Measurements from ENCODE around the gene ZNF57. TPM values are rescaled to one million over a fixed set of nuclear protein-coding genes. Genes with fewer than 3 reads are reported as not detected.

Gene ZNF57
- total and polyA plus RNA-seq, 2 of the 13 experiments (the other 11 are each of a cell fraction or from before 2014, with no cell fraction given) = 6.6 to 17.5 TPM

DNA sequence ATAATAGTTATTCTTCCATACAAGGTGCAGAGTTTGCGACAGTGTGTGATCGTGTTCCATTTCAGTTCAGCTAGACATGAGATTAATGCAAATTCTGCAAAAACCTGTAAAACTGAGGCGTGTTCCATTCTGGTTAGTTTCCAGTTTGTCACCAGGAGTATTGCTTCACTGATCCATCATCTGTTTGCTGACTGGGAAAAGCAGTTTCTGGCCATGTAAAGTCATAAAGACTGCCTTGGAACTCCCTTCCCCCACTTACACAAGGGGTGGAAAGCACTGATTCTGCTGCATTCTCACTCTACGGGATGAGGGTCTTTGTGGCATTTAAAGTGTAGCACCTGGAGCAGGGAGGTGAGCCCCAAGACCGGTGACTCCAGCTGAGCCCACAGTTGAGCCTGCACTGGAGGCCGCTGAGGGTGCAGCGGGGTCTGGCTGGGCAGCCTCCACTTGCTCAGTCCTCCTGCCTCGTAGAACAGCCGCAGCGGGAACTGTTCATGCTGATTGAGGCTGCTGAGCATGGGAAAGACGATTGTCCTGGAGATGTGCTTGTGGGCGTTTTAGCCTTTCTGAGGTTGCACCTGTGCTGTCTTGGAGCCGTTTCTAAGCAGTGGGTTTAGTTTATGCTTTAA is 2.0 kb downstream of the ZNF57 start:
- intact Hi-C loops (cut with micrococcal nuclease; ENCODE audit: unreplicated experiment) = loop anchor here (1.0 kb wide), 1 partner anchor 41 kb away; no protein-coding TSS in a partner anchor
- no peaks in the 10 kb centered on the region for H3K27me3 ChIP-seq (ENCODE audit: control insufficient read depth in 1 of 2, insufficient read depth in 2 of 2, low read length in 2 of 2)
- DNase-seq (ENCODE audit: low spot score) (peak; percentile 58), ATAC-seq (no peak), FAIRE-seq (peak; percentile 81)
- H3K4me3 ChIP-seq (replicated peaks in 1 of 3; ENCODE audit: insufficient read depth in 1 of 3, low read depth in 2 of 3, low read length in 3 of 3) = peak overlapping the region; percentile 86 to 98 (median 91)
- H3K36me3 ChIP-seq (replicated peaks in 1 of 2; ENCODE audit: control insufficient read depth in 1 of 2, insufficient read depth in 2 of 2, low read length in 2 of 2) = peaks cover 0 to 2% of the 10 kb centered on the region in 2 experiments; a peak in 1 of 5 replicates
- in situ Hi-C loops (cut with HindIII; ENCODE audit: extremely low pct_ligation_motif_present, low pct_unique_long_range_greater_than_20kb) = no loop called here
- ChIA-PET CTCF (ENCODE audit: low intra/inter-chr PET ratio, low total read pairs) (no interaction called here), POLR2A (interaction anchor here (0.8 to 2.6 kb wide), 4 partner anchors 10 to 48 kb away, joined by 3 to 26 read pairs (median 6); partner anchors contain the start of gene ZNF556)
- peaks cover 45% of the 10 kb centered on the region for H3K4me1 ChIP-seq (ENCODE audit: insufficient read depth, low read length)
- no peak overlapping the region for H2AFZ ChIP-seq (ENCODE audit: low read length)
- 55% methylated on average over 13 of the region's 13 CpGs for WGBS (ENCODE audit: low lambda C conversion rate)
- H3K79me2 ChIP-seq (ENCODE audit: insufficient read depth, low read length) = peaks cover 58% of the 10 kb centered on the region
- peak overlapping the region; percentile 84 for H3K9ac ChIP-seq (ENCODE audit: insufficient read depth, low read depth, low read length)
- no TSS peak for BruUV-seq (replicated peaks)
- peak overlapping the region; percentile 82 for H3K4me2 ChIP-seq (ENCODE audit: low read depth, low read length)
- H4K20me1 ChIP-seq (ENCODE audit: insufficient read depth, low read length) = peaks cover 21% of the 10 kb centered on the region
- peak overlapping the region; percentile 88 for H3K27ac ChIP-seq (ENCODE audit: extremely low read length, insufficient read depth, low read length)
- H3K9me3 ChIP-seq (ENCODE audit: low read length) = no peaks in the 10 kb centered on the region
- TF ChIP-seq, protein P1, sequence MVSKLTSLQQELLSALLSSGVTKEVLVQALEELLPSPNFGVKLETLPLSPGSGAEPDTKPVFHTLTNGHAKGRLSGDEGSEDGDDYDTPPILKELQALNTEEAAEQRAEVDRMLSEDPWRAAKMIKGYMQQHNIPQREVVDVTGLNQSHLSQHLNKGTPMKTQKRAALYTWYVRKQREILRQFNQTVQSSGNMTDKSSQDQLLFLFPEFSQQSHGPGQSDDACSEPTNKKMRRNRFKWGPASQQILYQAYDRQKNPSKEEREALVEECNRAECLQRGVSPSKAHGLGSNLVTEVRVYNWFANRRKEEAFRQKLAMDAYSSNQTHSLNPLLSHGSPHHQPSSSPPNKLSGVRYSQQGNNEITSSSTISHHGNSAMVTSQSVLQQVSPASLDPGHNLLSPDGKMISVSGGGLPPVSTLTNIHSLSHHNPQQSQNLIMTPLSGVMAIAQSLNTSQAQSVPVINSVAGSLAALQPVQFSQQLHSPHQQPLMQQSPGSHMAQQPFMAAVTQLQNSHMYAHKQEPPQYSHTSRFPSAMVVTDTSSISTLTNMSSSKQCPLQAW (CRISPR knock-in tag; IDR thresholded peaks at IDR 0.05) = 0 out of 2 replicates have a peak, but pooled peaks have one; percentile 16
- TF ChIP-seq ARID3A (IDR thresholded peaks at IDR 0.05; ENCODE audit: low read depth, low read length) (no peak), SSRP1 (CRISPR knock-in tag; IDR thresholded peaks at IDR 0.05) (no peak), SATB2 (CRISPR knock-in tag; IDR thresholded peaks at IDR 0.05) (no peak), ZNF318 (CRISPR knock-in tag; IDR thresholded peaks at IDR 0.05) (no peak), GTF2F1 (IDR thresholded peaks at IDR 0.05; ENCODE audit: low read length) (no peak), SOX5 (CRISPR knock-in tag; IDR thresholded peaks at IDR 0.05; ENCODE audit: borderline replicate concordance) (no peak), HMGA1 (CRISPR knock-in tag; conservative IDR thresholded peaks at IDR 0.05) (no peak), ZNF180 (CRISPR knock-in tag; IDR thresholded peaks at IDR 0.05; ENCODE audit: borderline replicate concordance, low read depth) (no peak)
- TF ChIP-seq, protein P2, sequence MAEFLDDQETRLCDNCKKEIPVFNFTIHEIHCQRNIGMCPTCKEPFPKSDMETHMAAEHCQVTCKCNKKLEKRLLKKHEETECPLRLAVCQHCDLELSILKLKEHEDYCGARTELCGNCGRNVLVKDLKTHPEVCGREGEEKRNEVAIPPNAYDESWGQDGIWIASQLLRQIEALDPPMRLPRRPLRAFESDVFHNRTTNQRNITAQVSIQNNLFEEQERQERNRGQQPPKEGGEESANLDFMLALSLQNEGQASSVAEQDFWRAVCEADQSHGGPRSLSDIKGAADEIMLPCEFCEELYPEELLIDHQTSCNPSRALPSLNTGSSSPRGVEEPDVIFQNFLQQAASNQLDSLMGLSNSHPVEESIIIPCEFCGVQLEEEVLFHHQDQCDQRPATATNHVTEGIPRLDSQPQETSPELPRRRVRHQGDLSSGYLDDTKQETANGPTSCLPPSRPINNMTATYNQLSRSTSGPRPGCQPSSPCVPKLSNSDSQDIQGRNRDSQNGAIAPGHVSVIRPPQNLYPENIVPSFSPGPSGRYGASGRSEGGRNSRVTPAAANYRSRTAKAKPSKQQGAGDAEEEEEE (CRISPR knock-in tag; IDR thresholded peaks at IDR 0.05; ENCODE audit: borderline replicate concordance) = no peak
